ENCODE results near the gene KIRREL3. TPM values are rescaled to one million over a fixed set of nuclear protein-coding genes. Genes with fewer than 3 reads are reported as not detected.

The KIRREL3 gene
- total and polyA plus RNA-seq, 9 of the 15 experiments (the other 6 are each of a cell fraction or from before 2014, with no cell fraction given) = 0.04 to 0.10 TPM; not detected in 7

GRCh38 chr11:126682590-126682989, 318.0 kb downstream of the KIRREL3 start (continued):
- TF ChIP-seq, protein P1, sequence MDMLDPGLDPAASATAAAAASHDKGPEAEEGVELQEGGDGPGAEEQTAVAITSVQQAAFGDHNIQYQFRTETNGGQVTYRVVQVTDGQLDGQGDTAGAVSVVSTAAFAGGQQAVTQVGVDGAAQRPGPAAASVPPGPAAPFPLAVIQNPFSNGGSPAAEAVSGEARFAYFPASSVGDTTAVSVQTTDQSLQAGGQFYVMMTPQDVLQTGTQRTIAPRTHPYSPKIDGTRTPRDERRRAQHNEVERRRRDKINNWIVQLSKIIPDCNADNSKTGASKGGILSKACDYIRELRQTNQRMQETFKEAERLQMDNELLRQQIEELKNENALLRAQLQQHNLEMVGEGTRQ (CRISPR knock-in tag; IDR thresholded peaks at IDR 0.05) = no peak
- TF ChIP-seq SRF (CRISPR knock-in tag; IDR thresholded peaks at IDR 0.05) (no peak), ZNF644 (tag; IDR thresholded peaks at IDR 0.05; ENCODE audit: low read depth) (no peak), CBFB (CRISPR knock-in tag; IDR thresholded peaks at IDR 0.05) (no peak), NONO (IDR thresholded peaks at IDR 0.05; ENCODE audit: low read depth in 2 of 2, low read length in 1 of 2) (no peak), PKNOX1 (IDR thresholded peaks at IDR 0.05) (no peak)

DNA sequence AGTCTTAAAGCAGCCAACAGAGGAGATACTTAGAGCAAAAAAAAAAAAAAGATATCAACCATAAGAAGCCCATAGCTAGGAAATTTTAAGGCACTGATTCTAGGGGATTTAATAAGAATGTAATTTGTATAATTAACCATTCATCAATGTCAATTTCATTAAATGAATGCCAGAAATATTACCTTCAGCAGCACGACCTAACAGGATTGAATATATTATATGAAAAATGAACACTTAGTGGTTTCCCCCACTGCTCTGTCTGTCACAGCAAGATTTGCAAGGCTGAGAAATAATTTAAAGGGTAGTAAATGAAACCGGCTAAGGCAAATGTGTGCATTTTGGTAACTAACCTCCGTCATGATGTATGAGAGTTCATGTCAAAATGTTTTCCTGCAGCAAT, 319.9 kb downstream of the KIRREL3 start:
- POLR2A ChIA-PET = no interaction called here
- no peak overlapping the region for H3K4me2 ChIP-seq (ENCODE audit: insufficient read depth, low read length)
- H3K4me1 ChIP-seq (replicated peaks in 1 of 2; ENCODE audit: control insufficient read depth in 2 of 2, insufficient read depth in 2 of 2, low read length in 2 of 2) = no peaks in the 10 kb centered on the region
- no TSS peak for BruUV-seq (replicated peaks)
- H3K9me3 ChIP-seq (replicated peaks; ENCODE audit: control insufficient read depth, insufficient read depth, low read depth, low read length) = no peaks in the 10 kb centered on the region
- CTCF ChIA-PET (ENCODE audit: low intra/inter-chr PET ratio) = no interaction called here
- in situ Hi-C loops (cut with MboI) = no loop called here
- no peaks in the 10 kb centered on the region for H3K36me3 ChIP-seq (ENCODE audit: control insufficient read depth, insufficient read depth, low read length)
- H2AFZ ChIP-seq (ENCODE audit: low read depth, low read length) = no peak overlapping the region
- DNase-seq (ENCODE audit: extremely low read depth in 1 of 4, low spot score in 3 of 4) (no peak), FAIRE-seq (no peak), ATAC-seq (no peak)
- 0% methylated on average over 3 of the region's 3 CpGs for WGBS (ENCODE audit: insufficient coverage, low coverage, missing lambda C conversion rate)
- intact Hi-C loops (cut with micrococcal nuclease) = no loop called here
- H3K79me2 ChIP-seq (ENCODE audit: control insufficient read depth, insufficient read depth, low read length) = no peaks in the 10 kb centered on the region
- H4K20me1 ChIP-seq (replicated peaks; ENCODE audit: control insufficient read depth, insufficient read depth, low read length) = no peaks in the 10 kb centered on the region
- no peak overlapping the region for H3K27ac ChIP-seq (ENCODE audit: extremely low read depth, low read depth, low read length)
- no peak overlapping the region for H3K4me3 ChIP-seq
- H3K27me3 ChIP-seq (ENCODE audit: control insufficient read depth in 2 of 2, insufficient read depth in 2 of 2, low read length in 2 of 2) = peaks cover 0 to 12% of the 10 kb centered on the region in 2 experiments; a peak in 1 of 5 replicates
- H3K9me1 ChIP-seq (ENCODE audit: control insufficient read depth, insufficient read depth, low read length) = no peaks in the 10 kb centered on the region
- no peak overlapping the region for H3K9ac ChIP-seq (ENCODE audit: insufficient read depth in 1 of 2, low read depth in 2 of 2, low read length in 2 of 2)
- TF ChIP-seq ZBTB1 (CRISPR knock-in tag; IDR thresholded peaks at IDR 0.05; ENCODE audit: borderline replicate concordance, low read depth) = no peak
- TF ChIP-seq KAT8 (IDR thresholded peaks at IDR 0.05; ENCODE audit: low read depth) = no peak
- no peak for TF ChIP-seq SMC3 (conservative IDR thresholded peaks at IDR 0.05; ENCODE audit: insufficient read depth, low read depth, low read length)
- TF ChIP-seq ZNF592 (IDR thresholded peaks at IDR 0.05) = no peak
- no peak for TF ChIP-seq CBX2 (IDR thresholded peaks at IDR 0.05; ENCODE audit: insufficient read depth, low read length, poor library complexity, severe bottlenecking)
- no peak for TF ChIP-seq ZNF444 (CRISPR knock-in tag; IDR thresholded peaks at IDR 0.05)
- no peak for TF ChIP-seq ZNF239 (CRISPR knock-in tag; IDR thresholded peaks at IDR 0.05)
- no peak for TF ChIP-seq ZNF830 (CRISPR knock-in tag; IDR thresholded peaks at IDR 0.05)

All from K562 (cell line).